SK-N-SH (cell line): ENCODE results near the gene EML1. TPM values are rescaled to one million over a fixed set of nuclear protein-coding genes. Genes with fewer than 3 reads are reported as not detected.
"Not testable (repeated sequence)": the region's sequence is repeated elsewhere in the genome, so short reads cannot be mapped to it uniquely, and the experiment has no call there.

Experiments used
- CTCF ChIA-PET: fragments of 300-600, 350-600 bp; formaldehyde crosslinking; extraction: SDS; loops from one replicate; lab custom pipeline; 2021; lab: Yijun Ruan, JAX
- POLR2A ChIA-PET: fragments of 350-600 bp; sonication (Branson Sonifier 250); formaldehyde crosslinking; extraction: SDS; loops from one replicate; lab custom pipeline; 2020; ENCODE audit warnings: antibody characterized with exemption, inconsistent platforms; lab: Yijun Ruan, JAX
- DNase-seq: peaks from one replicate; pipeline ENCODE4 v3.0.0; 2012
- H2AFZ ChIP-seq: fragments of 200-600 bp; sonication (generic); 2 replicates; pipeline ENCODE4 v1.8.1; 2016; ENCODE audit warnings: antibody characterized with exemption, mild to moderate bottlenecking, low read depth
- H3F3A ChIP-seq: fragments of 200-600 bp; sonication (generic); replicated peaks from 2 replicates; pipeline ENCODE3; 2016; ENCODE audit warnings: antibody characterized with exemption, mild to moderate bottlenecking; ENCODE audit not compliant: insufficient read depth
- H3K27ac ChIP-seq, 2 experiments: fragments of 200-500 bp in 1 of 2; fragments of 200-600 bp in 1 of 2; sonication (Bioruptor generic) in 1 of 2; sonication (generic), shearing (Covaris generic) in 1 of 2; 2 replicates each; pipeline versions ENCODE4 v1.5.1 to v1.6.1; 2014 to 2016; ENCODE audit warnings: low read depth in 2 of 2, inconsistent platforms in 1 of 2, low read length in 1 of 2, mild to moderate bottlenecking in 1 of 2, mixed read lengths in 1 of 2
- H3K27me3 ChIP-seq: fragments of 200-600 bp; sonication (generic), shearing (Covaris generic); 2 replicates; pipeline ENCODE4 v1.6.1; 2016; ENCODE audit warnings: mixed run types; ENCODE audit not compliant: insufficient read depth
- H3K36me3 ChIP-seq, 2 experiments: fragments of 200-500 bp in 1 of 2; fragments of 200-600 bp in 1 of 2; sonication (Bioruptor generic) in 1 of 2; sonication (generic) in 1 of 2; replicated peaks in 1 of 2; 2 replicates each; pipeline versions ENCODE3 to v1.5.1; 2014 to 2016; ENCODE audit warnings: low read length in 1 of 2, mild to moderate bottlenecking in 1 of 2; ENCODE audit not compliant: insufficient read depth in 2 of 2, control insufficient read depth in 1 of 2
- H3K4me1 ChIP-seq, 2 experiments: fragments of 200-500 bp in 1 of 2; fragments of 200-600 bp in 1 of 2; sonication (Bioruptor generic) in 1 of 2; sonication (generic), shearing (Covaris generic) in 1 of 2; 2 replicates each; pipeline versions ENCODE4 v1.5.1 to v1.6.1; 2014 to 2016; ENCODE audit warnings: low read depth in 1 of 2, low read length in 1 of 2, mixed run types in 1 of 2; ENCODE audit not compliant: insufficient read depth in 2 of 2, control insufficient read depth in 1 of 2
- H3K4me2 ChIP-seq: fragments of 200-600 bp; sonication (generic), shearing (Covaris generic); 2 replicates; pipeline ENCODE4 v1.6.1; 2017; ENCODE audit warnings: mixed run types
- H3K4me3 ChIP-seq, 2 experiments: fragments of 200-500 bp in 1 of 2; fragments of 200-600 bp in 1 of 2; sonication (Bioruptor generic) in 1 of 2; sonication (generic), shearing (Covaris generic) in 1 of 2; 2 replicates each; pipeline versions ENCODE4 v1.5.1 to v1.8.1; 2014 to 2016; ENCODE audit warnings: low read depth in 2 of 2, inconsistent platforms in 1 of 2, low read length in 1 of 2, mild to moderate bottlenecking in 1 of 2, mixed read lengths in 1 of 2, moderate library complexity in 1 of 2
- H3K79me2 ChIP-seq: fragments of 200-600 bp; sonication (generic); 2 replicates; pipeline ENCODE4 v1.8.1; 2017; ENCODE audit warnings: mild to moderate bottlenecking; ENCODE audit not compliant: insufficient read depth
- H3K9ac ChIP-seq: fragments of 200-600 bp; sonication (generic); 2 replicates; pipeline ENCODE4 v1.6.1; 2017; ENCODE audit warnings: mixed run types
- H3K9me2 ChIP-seq: fragments of 200-600 bp; sonication (generic); 2 replicates; pipeline ENCODE4 v1.6.1; 2017; ENCODE audit warnings: mixed run types
- H3K9me3 ChIP-seq: fragments of 200-600 bp; sonication (generic); 2 replicates; pipeline ENCODE4 v1.6.1; 2017; ENCODE audit warnings: mixed run types, mild to moderate bottlenecking, moderate library complexity
- H4K20me1 ChIP-seq: fragments of 200-600 bp; sonication (generic); 2 replicates; pipeline ENCODE4 v1.6.1; 2017; ENCODE audit warnings: mild to moderate bottlenecking, mixed run types; ENCODE audit not compliant: insufficient read depth
- CHD2 ChIP-seq: fragments of 150-350 bp; IDR thresholded peaks from 2 replicates; pipeline ENCODE4 v1.6.1; 2018; ENCODE audit warnings: low read length; ENCODE audit not compliant: partially characterized antibody
- ELF1 ChIP-seq: IDR thresholded peaks from 2 replicates; pipeline ENCODE4 v1.4.0; 2012
- FOXJ3 ChIP-seq: sonication (generic); formaldehyde crosslinking; IDR thresholded peaks from 2 replicates; pipeline ENCODE4 v1.5.1; 2020; ENCODE audit warnings: mild to moderate bottlenecking, missing genetic modification reagents
- FOXM1 ChIP-seq: IDR thresholded peaks from 2 replicates; pipeline ENCODE4 v1.4.0; 2012; ENCODE audit warnings: low read depth, mild to moderate bottlenecking
- JUND ChIP-seq: IDR thresholded peaks from 2 replicates; pipeline ENCODE4 v1.4.0; 2012
- MEF2A ChIP-seq: IDR thresholded peaks from 2 replicates; pipeline ENCODE4 v1.4.0; 2012; ENCODE audit warnings: low read depth, borderline replicate concordance
- POLR2AphosphoS5 ChIP-seq: IDR thresholded peaks from 2 replicates; pipeline ENCODE4 v1.6.1; 2012; ENCODE audit warnings: low read depth, low read length
- RXRA ChIP-seq: IDR thresholded peaks from 2 replicates; pipeline ENCODE4 v1.4.0; 2012; ENCODE audit warnings: low read depth, mild to moderate bottlenecking, borderline replicate concordance
- SMC3 ChIP-seq: IDR thresholded peaks from 2 replicates; pipeline ENCODE4 v1.6.1; 2012; ENCODE audit warnings: low read depth, low read length, improper control_type of control experiment
- TCF12 ChIP-seq: IDR thresholded peaks from 2 replicates; pipeline ENCODE4 v1.4.0; 2012
- WGBS: methylation state at CpG from one replicate; pipeline ENCODE4 v1.1.6; 2017; ENCODE audit warnings: low lambda C conversion rate; 5-methylcytosine and 5-hydroxymethylcytosine counted together
- polyA plus RNA-seq, 3 experiments: library from polyadenylated mRNA; depleted of rRNA; stranded (reverse); fragments of >200 nt; gene quantifications; 2 replicates each; pipeline ENCODE4 v1.2.3, GENCODE V29; 2012
- TF ChIP-seq, protein P1 (sequence below): IDR thresholded peaks from 2 replicates; pipeline ENCODE4 v1.4.0; 2012; ENCODE audit warnings: low read depth, borderline replicate concordance
- TF ChIP-seq, protein P2 (sequence below): IDR thresholded peaks from 2 replicates; pipeline ENCODE4 v1.6.1; 2012; ENCODE audit warnings: mild to moderate bottlenecking, low read depth, low read length, moderate library complexity
- TF ChIP-seq, protein P3 (sequence below): IDR thresholded peaks from 2 replicates; pipeline ENCODE4; 2012
- TF ChIP-seq, protein P4 (sequence below): fragments of 200-600 bp; sonication (generic); IDR thresholded peaks from 2 replicates; pipeline ENCODE4 v1.6.1; 2017; ENCODE audit warnings: antibody characterized with exemption, mild to moderate bottlenecking, moderate library complexity

The EML1 gene
- polyA plus RNA-seq, 1 of the 3 experiments (the other 2 are of a cell fraction) = 6.3 TPM

DNA sequence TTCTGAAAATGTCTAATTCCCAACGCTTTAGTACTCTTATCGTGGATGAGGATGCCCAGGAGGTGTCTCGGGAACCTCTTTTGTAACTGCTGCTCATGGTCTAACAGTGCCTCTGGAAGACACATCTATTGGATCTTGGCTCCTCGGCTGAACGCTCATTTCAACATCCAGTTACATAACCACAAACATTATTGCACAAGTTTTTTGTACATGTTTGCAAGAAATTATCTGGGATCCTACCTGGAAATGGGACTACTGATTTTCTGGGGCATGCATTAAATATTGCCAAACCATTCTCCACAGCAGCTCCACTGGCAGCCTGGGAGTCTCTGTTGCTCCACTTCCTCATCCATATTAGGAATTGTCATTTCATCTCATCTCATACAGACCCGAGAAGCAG, 154.5 kb downstream of the EML1 start:
- no peak for TF ChIP-seq FOXJ3 (CRISPR knock-in tag)
- TF ChIP-seq POLR2AphosphoS5 = no peak
- TF ChIP-seq, protein P1, sequence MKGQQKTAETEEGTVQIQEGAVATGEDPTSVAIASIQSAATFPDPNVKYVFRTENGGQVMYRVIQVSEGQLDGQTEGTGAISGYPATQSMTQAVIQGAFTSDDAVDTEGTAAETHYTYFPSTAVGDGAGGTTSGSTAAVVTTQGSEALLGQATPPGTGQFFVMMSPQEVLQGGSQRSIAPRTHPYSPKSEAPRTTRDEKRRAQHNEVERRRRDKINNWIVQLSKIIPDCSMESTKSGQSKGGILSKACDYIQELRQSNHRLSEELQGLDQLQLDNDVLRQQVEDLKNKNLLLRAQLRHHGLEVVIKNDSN = no peak
- TF ChIP-seq ELF1 = no peak
- TF ChIP-seq FOXM1 = no peak
- TF ChIP-seq, protein P2, sequence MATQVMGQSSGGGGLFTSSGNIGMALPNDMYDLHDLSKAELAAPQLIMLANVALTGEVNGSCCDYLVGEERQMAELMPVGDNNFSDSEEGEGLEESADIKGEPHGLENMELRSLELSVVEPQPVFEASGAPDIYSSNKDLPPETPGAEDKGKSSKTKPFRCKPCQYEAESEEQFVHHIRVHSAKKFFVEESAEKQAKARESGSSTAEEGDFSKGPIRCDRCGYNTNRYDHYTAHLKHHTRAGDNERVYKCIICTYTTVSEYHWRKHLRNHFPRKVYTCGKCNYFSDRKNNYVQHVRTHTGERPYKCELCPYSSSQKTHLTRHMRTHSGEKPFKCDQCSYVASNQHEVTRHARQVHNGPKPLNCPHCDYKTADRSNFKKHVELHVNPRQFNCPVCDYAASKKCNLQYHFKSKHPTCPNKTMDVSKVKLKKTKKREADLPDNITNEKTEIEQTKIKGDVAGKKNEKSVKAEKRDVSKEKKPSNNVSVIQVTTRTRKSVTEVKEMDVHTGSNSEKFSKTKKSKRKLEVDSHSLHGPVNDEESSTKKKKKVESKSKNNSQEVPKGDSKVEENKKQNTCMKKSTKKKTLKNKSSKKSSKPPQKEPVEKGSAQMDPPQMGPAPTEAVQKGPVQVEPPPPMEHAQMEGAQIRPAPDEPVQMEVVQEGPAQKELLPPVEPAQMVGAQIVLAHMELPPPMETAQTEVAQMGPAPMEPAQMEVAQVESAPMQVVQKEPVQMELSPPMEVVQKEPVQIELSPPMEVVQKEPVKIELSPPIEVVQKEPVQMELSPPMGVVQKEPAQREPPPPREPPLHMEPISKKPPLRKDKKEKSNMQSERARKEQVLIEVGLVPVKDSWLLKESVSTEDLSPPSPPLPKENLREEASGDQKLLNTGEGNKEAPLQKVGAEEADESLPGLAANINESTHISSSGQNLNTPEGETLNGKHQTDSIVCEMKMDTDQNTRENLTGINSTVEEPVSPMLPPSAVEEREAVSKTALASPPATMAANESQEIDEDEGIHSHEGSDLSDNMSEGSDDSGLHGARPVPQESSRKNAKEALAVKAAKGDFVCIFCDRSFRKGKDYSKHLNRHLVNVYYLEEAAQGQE = no peak
- no peak for TF ChIP-seq JUND
- TF ChIP-seq SMC3 = no peak
- TF ChIP-seq RXRA = no peak
- no peak for TF ChIP-seq MEF2A
- no peak for TF ChIP-seq TCF12
- TF ChIP-seq, protein P3, sequence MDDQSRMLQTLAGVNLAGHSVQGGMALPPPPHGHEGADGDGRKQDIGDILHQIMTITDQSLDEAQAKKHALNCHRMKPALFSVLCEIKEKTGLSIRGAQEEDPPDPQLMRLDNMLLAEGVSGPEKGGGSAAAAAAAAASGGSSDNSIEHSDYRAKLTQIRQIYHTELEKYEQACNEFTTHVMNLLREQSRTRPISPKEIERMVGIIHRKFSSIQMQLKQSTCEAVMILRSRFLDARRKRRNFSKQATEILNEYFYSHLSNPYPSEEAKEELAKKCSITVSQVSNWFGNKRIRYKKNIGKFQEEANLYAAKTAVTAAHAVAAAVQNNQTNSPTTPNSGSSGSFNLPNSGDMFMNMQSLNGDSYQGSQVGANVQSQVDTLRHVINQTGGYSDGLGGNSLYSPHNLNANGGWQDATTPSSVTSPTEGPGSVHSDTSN = no peak
- TF ChIP-seq, protein P4, sequence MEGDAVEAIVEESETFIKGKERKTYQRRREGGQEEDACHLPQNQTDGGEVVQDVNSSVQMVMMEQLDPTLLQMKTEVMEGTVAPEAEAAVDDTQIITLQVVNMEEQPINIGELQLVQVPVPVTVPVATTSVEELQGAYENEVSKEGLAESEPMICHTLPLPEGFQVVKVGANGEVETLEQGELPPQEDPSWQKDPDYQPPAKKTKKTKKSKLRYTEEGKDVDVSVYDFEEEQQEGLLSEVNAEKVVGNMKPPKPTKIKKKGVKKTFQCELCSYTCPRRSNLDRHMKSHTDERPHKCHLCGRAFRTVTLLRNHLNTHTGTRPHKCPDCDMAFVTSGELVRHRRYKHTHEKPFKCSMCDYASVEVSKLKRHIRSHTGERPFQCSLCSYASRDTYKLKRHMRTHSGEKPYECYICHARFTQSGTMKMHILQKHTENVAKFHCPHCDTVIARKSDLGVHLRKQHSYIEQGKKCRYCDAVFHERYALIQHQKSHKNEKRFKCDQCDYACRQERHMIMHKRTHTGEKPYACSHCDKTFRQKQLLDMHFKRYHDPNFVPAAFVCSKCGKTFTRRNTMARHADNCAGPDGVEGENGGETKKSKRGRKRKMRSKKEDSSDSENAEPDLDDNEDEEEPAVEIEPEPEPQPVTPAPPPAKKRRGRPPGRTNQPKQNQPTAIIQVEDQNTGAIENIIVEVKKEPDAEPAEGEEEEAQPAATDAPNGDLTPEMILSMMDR = no peak
- no peak for TF ChIP-seq CHD2
- Histone ChIP-seq H3K4me1 (no peaks in the 10 kb centered on the region; a peak in 1 of 4 replicates), H3K4me3 (no peak overlapping the region), H2AFZ (no peak overlapping the region), H3K9ac (no peak overlapping the region), H3K9me3 (no peaks in the 10 kb centered on the region), H3K27ac (no peak overlapping the region), H3K36me3 (no peaks in the 10 kb centered on the region), H3F3A (no peaks in the 10 kb centered on the region), H3K79me2 (no peaks in the 10 kb centered on the region), H3K4me2 (no peak overlapping the region), H4K20me1 (no peaks in the 10 kb centered on the region), H3K9me2 (no peaks in the 10 kb centered on the region), H3K27me3 (no peaks in the 10 kb centered on the region)
- ChIA-PET CTCF (interaction anchor here (0.7 to 3.1 kb wide), 29 partner anchors 9 to 302 kb away, joined by 3 to 22 read pairs (median 5); no protein-coding TSS in a partner anchor), POLR2A (no interaction called here)
- WGBS = 87% methylated on average over 6 of the region's 6 CpGs
- DNase-seq = no peak

DNA sequence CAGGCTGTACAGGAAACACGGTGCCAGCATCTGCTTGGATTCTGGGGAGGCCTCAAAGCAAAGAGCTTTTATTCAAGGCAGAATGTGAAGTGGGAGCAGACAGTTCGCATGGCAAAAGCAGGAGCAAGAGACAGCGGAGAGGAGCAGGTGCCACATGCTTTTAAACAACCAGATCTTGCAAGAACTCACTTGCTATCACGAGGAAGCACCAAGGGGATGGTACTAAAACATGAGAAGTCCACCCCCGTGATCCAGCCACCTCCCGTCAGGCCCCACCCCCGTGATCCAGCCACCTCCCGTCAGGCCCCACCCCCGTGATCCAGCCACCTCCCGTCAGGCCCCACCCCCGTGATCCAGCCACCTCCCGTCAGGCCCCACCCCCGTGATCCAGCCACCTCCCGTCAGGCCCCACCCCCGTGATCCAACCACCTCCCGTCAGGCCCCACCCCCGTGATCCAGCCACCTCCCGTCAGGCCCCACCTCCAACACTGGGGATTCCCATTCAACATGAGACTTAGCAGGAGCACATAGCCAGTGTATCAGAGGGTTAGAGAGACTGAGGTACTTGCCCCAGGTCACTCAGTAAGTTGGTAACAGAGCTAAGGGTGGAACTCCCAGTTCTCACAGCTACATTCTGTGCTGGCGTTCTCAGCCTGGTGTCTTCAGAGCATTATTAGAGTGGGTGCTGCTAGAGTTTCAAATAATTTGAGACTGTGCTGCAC, 156.0 kb downstream of the EML1 start:
- DNase-seq, H3K36me3 ChIP-seq, H3F3A ChIP-seq, H3K4me2 ChIP-seq, H3K9me2 ChIP-seq, H3K79me2 ChIP-seq, H3K27ac ChIP-seq, H2AFZ ChIP-seq, POLR2A ChIA-PET, H3K9me3 ChIP-seq, H3K4me1 ChIP-seq, H3K9ac ChIP-seq, H3K4me3 ChIP-seq, H3K27me3 ChIP-seq, H4K20me1 ChIP-seq: not testable (repeated sequence)
- 90% methylated on average over 4 of the region's 19 CpGs for whole genome bisulfite sequencing
- CTCF ChIA-PET = interaction anchor here (1.0 kb wide), 1 partner anchor 17 kb away, joined by 3 read pairs; no protein-coding TSS in a partner anchor
